GM10847 (cell line): ENCODE measurements around the gene NME4.

Experiments
- POLR2A ChIP-seq: IDR thresholded peaks from 2 replicates; pipeline ENCODE4 v1.6.1; 2011; ENCODE audit not compliant: insufficient read length; ENCODE audit errors: extremely low read depth

The NME4 gene

GRCh38 chr16:360698-361336 lies 36.2 kb upstream of the NME4 start:
- no peak for TF ChIP-seq POLR2A

- no peak for TF ChIP-seq POLR2A
Measured at GRCh38 chr16:361341-361871, 35.6 kb upstream of the NME4 start.

- no peak for TF ChIP-seq POLR2A
Measured at GRCh38 chr16:361872-362701, 34.9 kb upstream of the NME4 start.

- no peak for TF ChIP-seq POLR2A
Measured at GRCh38 chr16:363110-363765, 33.8 kb upstream of the NME4 start.

- no peak for TF ChIP-seq POLR2A
Measured at GRCh38 chr16:363766-364490, 33.1 kb upstream of the NME4 start.

- no peak for TF ChIP-seq POLR2A
Measured at GRCh38 chr16:364595-365491, 32.2 kb upstream of the NME4 start.

- TF ChIP-seq POLR2A: no peak
Measured at GRCh38 chr16:366476-366875, 30.5 kb upstream of the NME4 start.

GRCh38 chr16:367333-367903 lies 29.6 kb upstream of the NME4 start:
- no peak for TF ChIP-seq POLR2A

- no peak for TF ChIP-seq POLR2A
Measured at GRCh38 chr16:368388-369158, 28.4 kb upstream of the NME4 start.

GRCh38 chr16:369275-369865 lies 27.6 kb upstream of the NME4 start:
- no peak for TF ChIP-seq POLR2A

GRCh38 chr16:369866-370436 lies 27.0 kb upstream of the NME4 start:
- TF ChIP-seq POLR2A: no peak

- TF ChIP-seq POLR2A: peak; percentile 38
Measured at GRCh38 chr16:370443-370842, 26.6 kb upstream of the NME4 start, which contains the start of gene MRPL28. MRPL28 (minus strand) TSS chr16:370538; CDS start chr16:370218, 320 bp downstream.

- TF ChIP-seq POLR2A: no peak
Measured at GRCh38 chr16:370979-371514, 26.0 kb upstream of the NME4 start.
